GM10248 (cell line): ENCODE measurements around the gene SCRT2.

Source experiments
- CTCF ChIA-PET: fragments of 300-600 bp; sonication (Branson Sonifier 250); formaldehyde crosslinking; extraction: SDS; loops from one replicate; lab custom pipeline; 2021; ENCODE audit warnings: antibody characterized with exemption; lab: Yijun Ruan, JAX
- POLR2A ChIA-PET: fragments of 350-650 bp; sonication (Branson Sonifier 250); formaldehyde crosslinking; extraction: SDS; loops from one replicate; lab custom pipeline; 2020; ENCODE audit warnings: antibody characterized with exemption; lab: Yijun Ruan, JAX
- DNase-seq: peaks from one replicate; pipeline ENCODE4 v3.0.0; 2012; ENCODE audit errors: extremely low spot score
- CTCF ChIP-seq: IDR thresholded peaks from 2 replicates; pipeline ENCODE4 v1.5.1; 2012; ENCODE audit warnings: mild to moderate bottlenecking, low read depth; ENCODE audit errors: extremely low read depth, missing control alignments, control extremely low read depth

The SCRT2 gene

GRCh38 chr20:664576-664975 is 11.0 kb downstream of the SCRT2 start:
- ChIA-PET POLR2A (no interaction called here), CTCF (interaction anchor here (1.1 to 7.9 kb wide), 6 partner anchors 14 to 96 kb away, joined by 3 to 69 read pairs (median 3); no protein-coding TSS in a partner anchor)
- TF ChIP-seq CTCF, result no peak
- no peak for DNase-seq

- CTCF ChIA-PET, result interaction anchor here (1.1 to 7.9 kb wide), 5 partner anchors 14 to 97 kb away, joined by 3 to 69 read pairs (median 3); no protein-coding TSS in a partner anchor
- TF ChIP-seq CTCF, result no peak
- POLR2A ChIA-PET, result no interaction called here
- DNase-seq, result no peak
Measured at GRCh38 chr20:664151-664550, 11.5 kb downstream of the SCRT2 start.

GRCh38 chr20:663315-664090 is 12.1 kb downstream of the SCRT2 start:
- POLR2A ChIA-PET, result no interaction called here
- no peak for TF ChIP-seq CTCF
- no peak for DNase-seq
- CTCF ChIA-PET, result interaction anchor here (1.1 to 7.9 kb wide), 3 partner anchors 16 to 97 kb away, joined by 3 to 69 read pairs (median 3); no protein-coding TSS in a partner anchor

DNA sequence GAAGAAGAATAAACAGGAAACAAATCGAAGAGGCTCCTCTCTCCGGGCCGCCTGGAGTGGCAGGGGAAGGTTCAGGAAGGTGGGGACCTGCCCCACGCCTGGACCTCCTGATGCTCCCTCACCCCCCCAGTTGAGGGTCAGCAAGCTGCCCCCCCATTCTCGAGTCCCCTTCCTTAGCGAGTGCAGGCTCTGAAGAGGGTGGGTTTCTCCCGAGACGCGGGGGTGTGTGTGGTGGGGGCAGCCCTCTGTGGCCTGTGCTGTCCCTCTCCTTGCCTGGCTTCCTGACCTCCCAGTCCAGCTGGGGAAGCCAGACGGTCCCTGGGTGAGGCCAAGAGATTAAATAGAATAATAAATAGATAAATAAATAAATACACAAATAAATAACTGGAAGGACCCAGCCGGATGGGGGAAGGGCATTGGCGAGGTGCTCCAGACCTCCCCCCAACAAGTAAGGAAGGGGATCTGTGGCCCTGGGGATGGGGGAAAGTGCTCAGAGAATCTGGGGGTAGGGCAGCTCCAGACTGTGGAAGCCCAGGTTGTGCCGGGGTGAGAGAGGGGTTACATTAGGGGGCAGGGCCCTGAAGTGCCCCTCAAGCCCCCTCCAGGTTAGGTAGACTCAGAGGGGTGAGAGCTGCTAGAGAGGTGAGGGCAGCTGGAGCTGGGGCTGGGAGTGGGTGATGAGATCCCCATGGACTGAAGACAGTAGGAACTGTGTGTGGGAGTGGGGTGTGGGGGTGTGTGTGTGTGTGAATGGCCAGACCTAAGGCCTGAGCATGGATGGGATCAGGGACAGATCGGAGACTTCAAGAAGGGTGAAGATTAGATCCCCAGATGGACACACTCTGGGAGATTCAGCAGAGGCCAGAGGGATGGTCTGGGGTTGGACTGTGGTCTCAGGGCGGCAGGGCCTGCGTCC is 13.1 kb downstream of the SCRT2 start:
- DNase-seq, result no peak
- no peak for TF ChIP-seq CTCF
- POLR2A ChIA-PET, result no interaction called here
- CTCF ChIA-PET, result interaction anchor here (7.9 kb wide), 1 partner anchor 15 kb away, joined by 69 read pairs; no protein-coding TSS in a partner anchor

GRCh38 chr20:661474-662270 is 13.9 kb downstream of the SCRT2 start:
- ChIA-PET POLR2A (no interaction called here), CTCF (interaction anchor here (2.2 kb wide), 1 partner anchor 15 kb away, joined by 13 read pairs; no protein-coding TSS in a partner anchor)
- no peak for DNase-seq
- TF ChIP-seq CTCF, result no peak
